A549 (cell line): ENCODE results near the gene GABPB1.

Experiments used
- ESRRA ChIP-seq: fragments of 150-350 bp; IDR thresholded peaks from 2 replicates; pipeline ENCODE4 v1.6.1; 2014; ENCODE audit warnings: mild to moderate bottlenecking, low read length, borderline replicate concordance
- POLR2A ChIP-seq: IDR thresholded peaks from 2 replicates; pipeline ENCODE4 v1.6.1; 2012; ENCODE audit warnings: mild to moderate bottlenecking, low read length

DNA sequence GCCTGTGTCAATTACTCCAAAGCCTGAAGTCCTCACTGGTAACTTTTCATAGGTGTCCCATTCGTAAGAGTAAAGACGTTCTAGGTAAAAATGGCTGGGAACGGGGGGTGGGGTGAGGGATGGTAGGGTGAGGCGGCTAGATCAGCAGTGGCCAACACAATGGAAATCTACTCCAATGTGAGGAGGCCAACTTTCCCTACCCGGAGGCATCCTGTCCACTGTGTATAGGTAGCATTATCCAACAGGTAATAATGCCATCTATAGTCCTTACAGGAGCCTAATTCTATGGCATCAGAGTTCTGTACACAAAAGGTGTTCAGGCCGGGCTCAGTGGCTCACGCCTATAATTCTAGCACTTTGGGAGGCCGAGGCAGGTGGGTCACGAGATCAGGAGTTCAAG, 118.6 kb downstream of the GABPB1 start:
- TF ChIP-seq ESRRA (no peak), POLR2A (no peak)
